ENCODE measurements around the gene ACSM6.

ACSM6 gene

GRCh38 chr10:95275726-95276366 is 81.8 kb downstream of the ACSM6 start:
- no peak for FAIRE-seq

GRCh38 chr10:95276367-95277200 is 82.5 kb downstream of the ACSM6 start:
- no peak for FAIRE-seq

- no peak for FAIRE-seq
These were observed 83.1 kb downstream of the ACSM6 start for GRCh38 chr10:95277201-95277570.

- FAIRE-seq = no peak
These were observed 83.6 kb downstream of the ACSM6 start for GRCh38 chr10:95277614-95278013.
